Measurements from ENCODE around the gene WBP1L.

Gene WBP1L

GRCh38 chr10:102776779-102777456, 33.2 kb downstream of the WBP1L start:
- DNase-seq (ENCODE audit: insufficient read length) (no peak), FAIRE-seq (no peak)
- TF ChIP-seq POLR2A (IDR thresholded peaks at IDR 0.05; ENCODE audit: low read depth, low read length), result no peak
- no peak for TF ChIP-seq POLR2AphosphoS5 (IDR thresholded peaks at IDR 0.05; ENCODE audit: low read depth, low read length)
- TF ChIP-seq TAF1 (IDR thresholded peaks at IDR 0.05; ENCODE audit: borderline replicate concordance, low read depth, low read length), result no peak

GRCh38 chr10:102777711-102778453, 34.1 kb downstream of the WBP1L start:
- no peak for TF ChIP-seq TAF1 (IDR thresholded peaks at IDR 0.05; ENCODE audit: borderline replicate concordance, low read depth, low read length)
- no peak for TF ChIP-seq POLR2AphosphoS5 (IDR thresholded peaks at IDR 0.05; ENCODE audit: low read depth, low read length)
- TF ChIP-seq POLR2A (IDR thresholded peaks at IDR 0.05; ENCODE audit: low read depth, low read length), result no peak
- FAIRE-seq (no peak), DNase-seq (ENCODE audit: insufficient read length) (no peak)

- no peak for DNase-seq (ENCODE audit: insufficient read length)
- TF ChIP-seq POLR2AphosphoS5 (IDR thresholded peaks at IDR 0.05; ENCODE audit: low read depth, low read length) (no peak), TAF1 (IDR thresholded peaks at IDR 0.05; ENCODE audit: borderline replicate concordance, low read depth, low read length) (no peak)
- FAIRE-seq, result no peak
Measured at GRCh38 chr10:102778781-102779180, 35.0 kb downstream of the WBP1L start.

GRCh38 chr10:102779680-102780526, 36.2 kb downstream of the WBP1L start:
- FAIRE-seq (no peak), DNase-seq (ENCODE audit: insufficient read length) (no peak)
- TF ChIP-seq POLR2AphosphoS5 (IDR thresholded peaks at IDR 0.05; ENCODE audit: low read depth, low read length), result no peak
- no peak for TF ChIP-seq POLR2A (IDR thresholded peaks at IDR 0.05; ENCODE audit: low read depth, low read length)
- no peak for TF ChIP-seq TAF1 (IDR thresholded peaks at IDR 0.05; ENCODE audit: borderline replicate concordance, low read depth, low read length)

GRCh38 chr10:102780527-102780808, 36.7 kb downstream of the WBP1L start:
- TF ChIP-seq TAF1 (IDR thresholded peaks at IDR 0.05; ENCODE audit: borderline replicate concordance, low read depth, low read length) (no peak), POLR2A (IDR thresholded peaks at IDR 0.05; ENCODE audit: low read depth, low read length) (no peak), POLR2AphosphoS5 (IDR thresholded peaks at IDR 0.05; ENCODE audit: low read depth, low read length) (no peak)
- no peak for DNase-seq (ENCODE audit: insufficient read length)
- no peak for FAIRE-seq

- TF ChIP-seq POLR2A (IDR thresholded peaks at IDR 0.05; ENCODE audit: low read depth, low read length), result no peak
- no peak for TF ChIP-seq POLR2AphosphoS5 (IDR thresholded peaks at IDR 0.05; ENCODE audit: low read depth, low read length)
- no peak for TF ChIP-seq TAF1 (IDR thresholded peaks at IDR 0.05; ENCODE audit: borderline replicate concordance, low read depth, low read length)
- DNase-seq (ENCODE audit: insufficient read length) (no peak), FAIRE-seq (no peak)
Measured at GRCh38 chr10:102781090-102781920, 37.6 kb downstream of the WBP1L start.

- DNase-seq (ENCODE audit: insufficient read length), result no peak
- TF ChIP-seq POLR2A (IDR thresholded peaks at IDR 0.05; ENCODE audit: low read depth, low read length), result no peak
- TF ChIP-seq TAF1 (IDR thresholded peaks at IDR 0.05; ENCODE audit: borderline replicate concordance, low read depth, low read length), result no peak
- no peak for TF ChIP-seq POLR2AphosphoS5 (IDR thresholded peaks at IDR 0.05; ENCODE audit: low read depth, low read length)
- no peak for FAIRE-seq
Measured at GRCh38 chr10:102781921-102782557, 38.3 kb downstream of the WBP1L start.

- no peak for TF ChIP-seq POLR2A (IDR thresholded peaks at IDR 0.05; ENCODE audit: low read depth, low read length)
- no peak for TF ChIP-seq TAF1 (IDR thresholded peaks at IDR 0.05; ENCODE audit: borderline replicate concordance, low read depth, low read length)
- TF ChIP-seq POLR2AphosphoS5 (IDR thresholded peaks at IDR 0.05; ENCODE audit: low read depth, low read length), result no peak
- no peak for FAIRE-seq
- DNase-seq (ENCODE audit: insufficient read length), result no peak
Measured at GRCh38 chr10:102782673-102783551, 39.2 kb downstream of the WBP1L start.

GRCh38 chr10:102783568-102783967, 39.8 kb downstream of the WBP1L start:
- TF ChIP-seq POLR2A (IDR thresholded peaks at IDR 0.05; ENCODE audit: low read depth, low read length), result no peak
- TF ChIP-seq TAF1 (IDR thresholded peaks at IDR 0.05; ENCODE audit: borderline replicate concordance, low read depth, low read length), result no peak
- TF ChIP-seq POLR2AphosphoS5 (IDR thresholded peaks at IDR 0.05; ENCODE audit: low read depth, low read length), result no peak
- no peak for FAIRE-seq

GRCh38 chr10:102785818-102786217, 42.1 kb downstream of the WBP1L start:
- TF ChIP-seq POLR2AphosphoS5 (IDR thresholded peaks at IDR 0.05; ENCODE audit: low read depth, low read length) (no peak), POLR2A (IDR thresholded peaks at IDR 0.05; ENCODE audit: low read depth, low read length) (no peak), TAF1 (IDR thresholded peaks at IDR 0.05; ENCODE audit: borderline replicate concordance, low read depth, low read length) (no peak)
- no peak for DNase-seq (ENCODE audit: insufficient read length)
- FAIRE-seq, result no peak

More at GRCh38 chr10:102783568-102783967, 39.8 kb downstream of the WBP1L start:
- no peak for DNase-seq (ENCODE audit: insufficient read length)

Measured in GM12892 (cell line).